DOHH2 (cell line): ENCODE data around the gene MEGF11.

ENCODE experiments used
- H3F3A ChIP-seq: fragments of 200-600 bp; sonication (generic), shearing (Covaris generic); 2 replicates; pipeline ENCODE4 v1.6.0; 2016; ENCODE audit warnings: antibody characterized with exemption, mild to moderate bottlenecking; ENCODE audit not compliant: control insufficient read depth, insufficient read depth
- H3K27ac ChIP-seq: fragments of 200-600 bp; sonication (generic); 2 replicates; pipeline ENCODE4 v1.5.1; 2014; ENCODE audit warnings: low read depth, mild to moderate bottlenecking, low read length, moderate library complexity
- H3K27me3 ChIP-seq: fragments of 200-600 bp; sonication (generic); 2 replicates; pipeline ENCODE4 v1.6.1; 2014; ENCODE audit warnings: mild to moderate bottlenecking, low read length, mixed read lengths; ENCODE audit not compliant: control insufficient read depth
- H3K36me3 ChIP-seq: fragments of 200-600 bp; sonication (generic); 2 replicates; pipeline ENCODE4 v1.6.1; 2014; ENCODE audit warnings: mild to moderate bottlenecking, low read length, moderate library complexity, mixed read lengths; ENCODE audit not compliant: control insufficient read depth
- H3K4me1 ChIP-seq: fragments of 200-600 bp; sonication (generic); 2 replicates; pipeline ENCODE4 v1.6.1; 2014; ENCODE audit warnings: mild to moderate bottlenecking, low read length, mixed read lengths; ENCODE audit not compliant: control insufficient read depth
- H3K4me2 ChIP-seq: fragments of 200-600 bp; sonication (generic); 2 replicates; pipeline ENCODE4 v1.6.0; 2014; ENCODE audit warnings: mild to moderate bottlenecking, low read length, moderate library complexity
- H3K4me3 ChIP-seq: fragments of 200-600 bp; sonication (generic); 2 replicates; pipeline ENCODE4 v1.5.1; 2014; ENCODE audit warnings: mild to moderate bottlenecking, low read length, mixed read lengths
- H3K79me2 ChIP-seq: fragments of 200-600 bp; sonication (generic); 2 replicates; pipeline ENCODE4 v1.6.1; 2014; ENCODE audit warnings: mild to moderate bottlenecking, low read length, mixed read lengths; ENCODE audit not compliant: control insufficient read depth
- H3K9me2 ChIP-seq: fragments of 200-600 bp; sonication (generic); replicated peaks from 2 replicates; pipeline ENCODE4 v1.6.1; 2014; ENCODE audit warnings: mild to moderate bottlenecking, low read length, mixed read lengths; ENCODE audit not compliant: control insufficient read depth
- H3K9me3 ChIP-seq: fragments of 200-600 bp; sonication (generic); 2 replicates; pipeline ENCODE4 v1.6.1; 2014; ENCODE audit warnings: antibody characterized with exemption, low read length, mixed read lengths; ENCODE audit not compliant: control insufficient read depth, insufficient read depth
- H4K20me1 ChIP-seq: fragments of 200-600 bp; sonication (generic); 2 replicates; pipeline ENCODE4 v1.6.0; 2014; ENCODE audit warnings: low read depth, mild to moderate bottlenecking, antibody characterized with exemption, low read length, moderate library complexity; ENCODE audit not compliant: control insufficient read depth, insufficient read depth
- EZH2phosphoT487 ChIP-seq: fragments of 200-600 bp; sonication (generic); IDR thresholded peaks from 2 replicates; pipeline ENCODE4 v1.6.1; 2017; ENCODE audit warnings: borderline replicate concordance, mild to moderate bottlenecking, antibody characterized with exemption, low read length, moderate library complexity, mixed read lengths
- TF ChIP-seq, protein P1 (sequence below): fragments of 200-600 bp; sonication (generic); IDR thresholded peaks from one replicate; pipeline ENCODE4 v1.5.1; 2014; ENCODE audit warnings: antibody characterized with exemption, mild to moderate bottlenecking, low read depth, low read length; ENCODE audit not compliant: poor library complexity, severe bottlenecking

The MEGF11 gene

DNA sequence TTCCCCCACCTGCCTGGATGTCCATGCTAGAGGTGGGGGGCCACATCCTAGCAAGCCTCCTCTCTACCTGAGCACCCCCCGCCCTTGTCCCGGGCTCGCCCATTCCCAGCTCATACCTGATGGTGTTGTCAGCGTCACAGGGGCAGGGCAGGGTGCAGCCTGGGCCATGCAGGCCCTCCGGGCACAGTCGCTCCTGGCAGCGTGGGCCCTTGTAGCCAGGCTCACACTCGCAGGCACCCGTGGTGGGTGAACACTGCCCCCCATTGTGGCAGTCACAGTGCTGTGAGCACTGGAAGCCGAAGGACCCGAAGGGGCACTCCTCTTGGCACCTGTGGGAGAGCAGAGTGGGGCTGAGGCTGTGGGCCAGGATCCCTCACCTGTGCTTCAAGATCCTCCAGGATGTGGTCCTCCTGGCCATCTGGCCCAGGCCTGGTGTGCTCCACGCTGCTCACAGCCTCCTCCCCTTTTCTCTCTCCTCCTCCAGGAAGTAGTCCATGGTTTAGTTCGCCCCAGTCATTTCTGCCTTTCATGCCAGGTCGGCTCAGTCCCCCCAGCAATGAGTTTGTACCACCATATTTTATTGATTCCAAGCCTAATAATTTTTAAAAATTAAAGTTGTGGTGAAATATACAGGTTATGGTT, 288.6 kb downstream of the MEGF11 start:
- no peaks in the 10 kb centered on the region; the same call in 1 of the 2 replicates for H3K4me1 ChIP-seq
- no peaks in the 10 kb centered on the region for H3K9me2 ChIP-seq
- no peaks in the 10 kb centered on the region for H3F3A ChIP-seq
- H3K79me2 ChIP-seq = no peaks in the 10 kb centered on the region
- H4K20me1 ChIP-seq = no peaks in the 10 kb centered on the region
- no peak overlapping the region for H3K4me3 ChIP-seq
- peaks cover 42% of the 10 kb centered on the region for H3K36me3 ChIP-seq
- H3K9me3 ChIP-seq = no peaks in the 10 kb centered on the region
- no peak for TF ChIP-seq EZH2phosphoT487
- TF ChIP-seq, protein P1, sequence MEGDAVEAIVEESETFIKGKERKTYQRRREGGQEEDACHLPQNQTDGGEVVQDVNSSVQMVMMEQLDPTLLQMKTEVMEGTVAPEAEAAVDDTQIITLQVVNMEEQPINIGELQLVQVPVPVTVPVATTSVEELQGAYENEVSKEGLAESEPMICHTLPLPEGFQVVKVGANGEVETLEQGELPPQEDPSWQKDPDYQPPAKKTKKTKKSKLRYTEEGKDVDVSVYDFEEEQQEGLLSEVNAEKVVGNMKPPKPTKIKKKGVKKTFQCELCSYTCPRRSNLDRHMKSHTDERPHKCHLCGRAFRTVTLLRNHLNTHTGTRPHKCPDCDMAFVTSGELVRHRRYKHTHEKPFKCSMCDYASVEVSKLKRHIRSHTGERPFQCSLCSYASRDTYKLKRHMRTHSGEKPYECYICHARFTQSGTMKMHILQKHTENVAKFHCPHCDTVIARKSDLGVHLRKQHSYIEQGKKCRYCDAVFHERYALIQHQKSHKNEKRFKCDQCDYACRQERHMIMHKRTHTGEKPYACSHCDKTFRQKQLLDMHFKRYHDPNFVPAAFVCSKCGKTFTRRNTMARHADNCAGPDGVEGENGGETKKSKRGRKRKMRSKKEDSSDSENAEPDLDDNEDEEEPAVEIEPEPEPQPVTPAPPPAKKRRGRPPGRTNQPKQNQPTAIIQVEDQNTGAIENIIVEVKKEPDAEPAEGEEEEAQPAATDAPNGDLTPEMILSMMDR = no peak
- no peak overlapping the region for H3K27ac ChIP-seq
- no peaks in the 10 kb centered on the region for H3K27me3 ChIP-seq
- no peak overlapping the region for H3K4me2 ChIP-seq

DNA sequence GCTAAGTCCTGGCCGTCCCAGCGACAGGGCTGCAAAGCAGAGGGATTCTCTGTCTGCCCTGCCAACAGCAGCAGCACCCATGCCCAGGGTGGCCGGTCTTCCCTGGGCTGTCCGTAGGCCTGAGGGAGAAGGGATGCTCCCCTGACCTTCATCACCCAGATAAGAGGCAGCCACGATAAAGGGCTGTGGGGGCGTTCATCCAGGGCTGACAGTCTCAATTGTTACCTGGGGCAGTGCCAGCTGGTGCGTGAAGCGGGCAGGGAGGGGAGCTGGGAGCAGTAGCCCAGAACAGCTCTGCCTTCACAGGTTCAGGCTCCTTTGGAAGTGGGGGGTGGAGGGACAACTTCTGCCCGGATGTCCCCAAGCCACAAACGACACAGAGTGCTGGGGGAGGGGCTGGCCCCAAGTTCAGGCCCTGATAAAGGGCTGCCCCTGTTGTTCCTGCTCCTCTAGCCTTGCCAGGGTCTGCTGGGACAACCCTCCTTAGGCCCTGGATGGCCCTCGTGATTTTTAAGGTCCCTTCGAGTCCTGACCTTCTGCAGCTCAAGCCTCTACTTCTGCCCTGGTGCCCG, 289.6 kb downstream of the MEGF11 start:
- no peak for TF ChIP-seq EZH2phosphoT487
- TF ChIP-seq, protein P1 = no peak
- Histone ChIP-seq H3K4me1 (no peaks in the 10 kb centered on the region; the same call in 1 of the 2 replicates), H3K4me2 (no peak overlapping the region), H3F3A (no peaks in the 10 kb centered on the region), H3K36me3 (peaks cover 35% of the 10 kb centered on the region), H3K4me3 (no peak overlapping the region), H3K79me2 (no peaks in the 10 kb centered on the region), H4K20me1 (no peaks in the 10 kb centered on the region), H3K27ac (no peak overlapping the region), H3K9me3 (no peaks in the 10 kb centered on the region), H3K27me3 (no peaks in the 10 kb centered on the region), H3K9me2 (no peaks in the 10 kb centered on the region)

DNA sequence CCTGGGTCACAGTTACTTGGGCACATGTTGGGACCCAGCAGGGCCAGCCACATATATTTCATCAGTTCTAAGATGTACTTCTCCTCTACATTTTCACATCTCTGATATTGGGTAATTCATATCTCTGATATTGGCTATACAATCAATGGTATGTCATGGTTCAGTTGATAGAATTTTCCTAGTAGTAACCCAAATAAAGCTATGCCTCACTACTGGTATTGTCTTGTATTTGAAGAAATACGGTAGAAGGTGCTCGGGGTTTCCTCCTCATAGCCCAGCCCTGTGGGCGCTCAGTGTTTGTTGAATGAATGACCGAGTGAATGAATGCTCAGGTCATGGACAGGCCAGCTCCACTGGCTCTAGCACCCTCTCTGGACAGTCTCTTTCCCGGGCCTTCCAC, 290.2 kb downstream of the MEGF11 start:
- Histone ChIP-seq H3K4me2 (no peak overlapping the region), H3K27me3 (no peaks in the 10 kb centered on the region), H3K9me3 (no peaks in the 10 kb centered on the region), H4K20me1 (no peaks in the 10 kb centered on the region), H3K36me3 (peaks cover 31% of the 10 kb centered on the region), H3K4me1 (no peaks in the 10 kb centered on the region; the same call in 1 of the 2 replicates), H3K79me2 (no peaks in the 10 kb centered on the region), H3F3A (no peaks in the 10 kb centered on the region), H3K9me2 (no peaks in the 10 kb centered on the region), H3K27ac (no peak overlapping the region), H3K4me3 (no peak overlapping the region)
- TF ChIP-seq EZH2phosphoT487 = no peak
- TF ChIP-seq, protein P1 = no peak
